Measurements from ENCODE around the gene CCDC175.

The CCDC175 gene

GRCh38 chr14:59576332-59577294, at the start of gene CCDC175:
Gene CCDC175, minus strand, starts transcription at chr14:59576812. Its CDS starts 37 bp downstream, at chr14:59576775.
- peak; percentile 21 for DNase-seq (ENCODE audit: low read depth, low spot score)

GRCh38 chr14:59622631-59623030, 46.0 kb upstream of the CCDC175 start:
- DNase-seq (ENCODE audit: low read depth, low spot score), result no peak

GRCh38 chr14:59619061-59619460, 42.4 kb upstream of the CCDC175 start:
- DNase-seq (ENCODE audit: low read depth, low spot score), result no peak

GRCh38 chr14:59601056-59601455, 24.4 kb upstream of the CCDC175 start:
- no peak for DNase-seq (ENCODE audit: low read depth, low spot score)

- DNase-seq (ENCODE audit: low read depth, low spot score), result no peak
These were observed 23.8 kb upstream of the CCDC175 start for GRCh38 chr14:59600211-59600945.

GRCh38 chr14:59595071-59595470, 18.5 kb upstream of the CCDC175 start:
- no peak for DNase-seq (ENCODE audit: low read depth, low spot score)

- DNase-seq (ENCODE audit: low read depth, low spot score), result no peak
These were observed 15.2 kb upstream of the CCDC175 start for GRCh38 chr14:59591641-59592370.

- no peak for DNase-seq (ENCODE audit: low read depth, low spot score)
These were observed 11.5 kb upstream of the CCDC175 start for GRCh38 chr14:59588101-59588500.

GRCh38 chr14:59585891-59586554, 9.4 kb upstream of the CCDC175 start:
- DNase-seq (ENCODE audit: low read depth, low spot score), result peak; percentile 37

GRCh38 chr14:59583755-59584154, 7.1 kb upstream of the CCDC175 start:
- DNase-seq (ENCODE audit: low read depth, low spot score), result no peak

- no peak for DNase-seq (ENCODE audit: low read depth, low spot score)
These were observed 6.4 kb upstream of the CCDC175 start for GRCh38 chr14:59582845-59583509.

GRCh38 chr14:59582161-59582560, 5.5 kb upstream of the CCDC175 start:
- DNase-seq (ENCODE audit: low read depth, low spot score), result no peak

- DNase-seq (ENCODE audit: low read depth, low spot score), result no peak
These were observed 4.3 kb upstream of the CCDC175 start for GRCh38 chr14:59580911-59581310.

GRCh38 chr14:59570122-59570521, 6.5 kb downstream of the CCDC175 start:
- no peak for DNase-seq (ENCODE audit: low read depth, low spot score)

- no peak for DNase-seq (ENCODE audit: low read depth, low spot score)
These were observed 9.9 kb downstream of the CCDC175 start for GRCh38 chr14:59566725-59567124.

- no peak for DNase-seq (ENCODE audit: low read depth, low spot score)
These were observed 10.3 kb downstream of the CCDC175 start for GRCh38 chr14:59566296-59566695.

- DNase-seq (ENCODE audit: low read depth, low spot score), result no peak
These were observed 11.5 kb downstream of the CCDC175 start for GRCh38 chr14:59565087-59565486.

GRCh38 chr14:59564366-59564765, 12.2 kb downstream of the CCDC175 start:
- no peak for DNase-seq (ENCODE audit: low read depth, low spot score)

- DNase-seq (ENCODE audit: low read depth, low spot score), result no peak
These were observed 29.3 kb downstream of the CCDC175 start for GRCh38 chr14:59547310-59547709.

GRCh38 chr14:59543873-59544272, 32.7 kb downstream of the CCDC175 start:
- no peak for DNase-seq (ENCODE audit: low read depth, low spot score)

- DNase-seq (ENCODE audit: low read depth, low spot score), result no peak
These were observed 34.9 kb downstream of the CCDC175 start for GRCh38 chr14:59541731-59542130.

All from smooth muscle cell of the brain vasculature (primary cell).